ENCODE measurements around the gene ALDH1B1. TPM values are rescaled to one million over a fixed set of nuclear protein-coding genes. Genes with fewer than 3 reads are reported as not detected.
"Not testable (repeated sequence)": the region's sequence is repeated elsewhere in the genome, so short reads cannot be mapped to it uniquely, and the experiment has no call there.

Gene ALDH1B1
- total RNA-seq, 1 donor from 2014 or later: 18.8 TPM

GRCh38 chr9:38360839-38361472 is 31.5 kb upstream of the ALDH1B1 start:
- intact Hi-C loops (cut with micrococcal nuclease): loop anchor here (5.0 kb wide), 1 partner anchor 614 kb away; no protein-coding TSS in a partner anchor

DNA sequence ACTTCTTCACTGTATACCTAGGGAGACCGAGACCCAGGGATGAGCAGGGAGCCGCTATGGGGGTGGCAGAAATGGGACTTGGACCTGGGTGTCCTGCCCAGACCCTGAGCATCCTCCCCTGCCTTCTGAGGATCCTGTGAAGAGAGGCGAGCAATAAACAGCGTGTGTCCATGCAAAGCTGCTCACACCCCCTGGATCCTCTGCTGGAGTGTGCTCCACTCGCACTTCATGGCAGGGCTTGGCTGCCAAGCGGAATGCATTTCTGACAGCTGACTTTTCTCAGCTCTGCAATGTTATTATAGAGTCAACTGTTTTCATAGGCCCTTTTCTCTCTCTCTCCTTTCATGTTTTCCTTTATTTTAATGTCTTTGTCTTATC is 31.0 kb upstream of the ALDH1B1 start:
- intact Hi-C loops (cut with micrococcal nuclease): loop anchor here (5.0 kb wide), 1 partner anchor 614 kb away; no protein-coding TSS in a partner anchor

DNA sequence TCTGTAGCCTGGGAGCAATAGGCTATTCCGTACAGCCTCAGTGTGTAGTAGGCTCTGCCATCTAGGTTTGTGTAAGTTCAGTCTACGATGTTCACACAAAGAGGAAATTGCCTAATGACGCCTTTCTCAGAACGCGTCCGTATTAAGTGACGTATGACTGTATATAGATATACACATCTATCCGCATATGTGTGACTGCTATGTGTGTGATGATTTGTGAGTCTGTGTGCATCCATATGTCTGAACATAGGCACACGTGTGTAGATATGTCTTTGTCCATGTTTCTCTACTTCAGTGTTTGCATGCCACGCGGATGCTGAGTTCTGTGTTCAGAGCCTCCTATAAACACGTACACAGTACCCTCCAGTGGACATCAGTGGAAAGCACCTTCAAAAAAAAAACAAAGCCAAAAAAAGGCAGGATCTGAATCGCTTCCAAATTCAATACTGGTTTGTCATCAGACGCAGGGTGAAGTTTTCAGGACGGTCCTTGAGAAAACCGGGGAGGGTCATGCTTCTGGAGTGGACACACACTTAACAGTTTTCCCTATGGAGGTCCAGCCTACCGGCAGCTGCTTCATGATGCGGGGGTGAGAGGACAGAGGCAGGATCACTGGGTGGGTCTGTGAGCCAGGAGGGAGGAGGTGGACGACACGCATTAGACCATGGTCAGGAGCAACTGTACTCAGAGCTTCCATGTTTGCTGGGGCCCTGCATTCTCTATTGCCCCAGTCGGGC is 29.5 kb upstream of the ALDH1B1 start:
- intact Hi-C loops (cut with micrococcal nuclease): loop anchor here (5.0 kb wide), 1 partner anchor 616 kb away; no protein-coding TSS in a partner anchor

GRCh38 chr9:38363589-38363925 is 28.9 kb upstream of the ALDH1B1 start:
- intact Hi-C loops (cut with micrococcal nuclease): loop anchor here (5.0 kb wide), 1 partner anchor 616 kb away; no protein-coding TSS in a partner anchor

DNA sequence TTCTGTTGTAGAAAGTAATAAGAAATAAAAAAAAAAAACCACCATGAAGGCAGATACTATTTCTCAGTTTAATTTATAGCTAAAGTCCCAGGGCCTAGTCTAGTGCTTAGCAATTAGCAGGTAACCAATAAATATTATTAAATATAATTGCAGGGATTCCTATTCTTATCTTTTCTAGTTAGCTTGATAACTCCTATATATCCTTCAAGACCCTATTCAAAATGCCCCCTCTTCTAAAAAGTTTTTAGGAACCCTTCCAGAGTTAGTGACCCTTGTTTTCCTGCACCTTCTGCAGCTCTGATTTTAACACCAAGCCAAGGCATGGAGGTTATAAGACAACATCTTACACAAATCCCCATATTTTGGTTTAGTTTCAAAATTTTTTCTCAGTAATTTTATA is 24.6 kb upstream of the ALDH1B1 start:
- intact Hi-C loops (cut with micrococcal nuclease): no loop called here

DNA sequence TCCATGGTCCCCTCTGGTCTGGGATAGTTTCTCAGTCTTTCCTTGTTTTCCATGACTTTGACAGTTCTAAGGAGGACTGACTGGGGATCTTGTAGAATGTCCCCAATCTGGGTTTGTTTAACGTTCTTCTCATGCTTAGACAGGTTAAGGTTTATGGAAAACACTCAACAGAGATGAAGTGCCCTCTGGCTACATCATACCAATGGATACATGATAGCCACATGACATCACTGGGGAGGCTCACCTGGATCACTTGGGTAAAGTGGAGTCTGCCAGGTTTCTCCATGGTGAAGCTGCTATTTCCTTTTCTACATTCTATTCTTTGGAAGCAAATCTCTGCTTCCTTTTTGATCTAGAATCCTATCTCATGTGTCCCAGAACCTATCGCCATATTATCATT is 23.8 kb upstream of the ALDH1B1 start:
- intact Hi-C loops (cut with micrococcal nuclease): no loop called here

- intact Hi-C loops (cut with micrococcal nuclease): no loop called here
Measured at GRCh38 chr9:38370176-38370575, 22.3 kb upstream of the ALDH1B1 start.

DNA sequence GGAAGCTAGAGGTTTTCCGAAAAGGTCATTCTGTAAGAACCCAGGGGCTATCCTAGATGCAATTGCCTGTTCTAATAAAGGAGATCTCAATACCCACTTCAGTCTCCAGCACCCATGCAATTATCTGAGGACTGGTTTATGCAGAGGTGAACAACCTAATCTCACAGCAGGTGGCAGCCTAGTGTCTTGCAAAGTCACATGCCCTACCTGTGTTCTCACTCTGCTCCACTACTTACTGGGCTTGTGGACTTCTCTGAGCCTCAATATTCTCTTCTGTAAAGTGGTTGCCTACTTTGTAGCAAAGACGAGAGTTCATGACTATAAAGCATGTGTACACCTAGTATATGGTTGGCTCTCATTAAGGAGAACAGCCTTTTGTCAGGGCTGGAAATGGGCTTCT is 21.0 kb upstream of the ALDH1B1 start:
- intact Hi-C loops (cut with micrococcal nuclease): no loop called here

GRCh38 chr9:38372762-38373619 is 19.5 kb upstream of the ALDH1B1 start:
- intact Hi-C loops (cut with micrococcal nuclease): no loop called here

- intact Hi-C loops (cut with micrococcal nuclease): no loop called here
Measured at GRCh38 chr9:38373679-38374078, 18.8 kb upstream of the ALDH1B1 start.

- intact Hi-C loops (cut with micrococcal nuclease): no loop called here
Measured at GRCh38 chr9:38374847-38375571, 17.5 kb upstream of the ALDH1B1 start.

GRCh38 chr9:38375572-38375963 is 16.9 kb upstream of the ALDH1B1 start:
- intact Hi-C loops (cut with micrococcal nuclease): no loop called here

GRCh38 chr9:38376021-38376670 is 16.4 kb upstream of the ALDH1B1 start:
- intact Hi-C loops (cut with micrococcal nuclease): no loop called here

DNA sequence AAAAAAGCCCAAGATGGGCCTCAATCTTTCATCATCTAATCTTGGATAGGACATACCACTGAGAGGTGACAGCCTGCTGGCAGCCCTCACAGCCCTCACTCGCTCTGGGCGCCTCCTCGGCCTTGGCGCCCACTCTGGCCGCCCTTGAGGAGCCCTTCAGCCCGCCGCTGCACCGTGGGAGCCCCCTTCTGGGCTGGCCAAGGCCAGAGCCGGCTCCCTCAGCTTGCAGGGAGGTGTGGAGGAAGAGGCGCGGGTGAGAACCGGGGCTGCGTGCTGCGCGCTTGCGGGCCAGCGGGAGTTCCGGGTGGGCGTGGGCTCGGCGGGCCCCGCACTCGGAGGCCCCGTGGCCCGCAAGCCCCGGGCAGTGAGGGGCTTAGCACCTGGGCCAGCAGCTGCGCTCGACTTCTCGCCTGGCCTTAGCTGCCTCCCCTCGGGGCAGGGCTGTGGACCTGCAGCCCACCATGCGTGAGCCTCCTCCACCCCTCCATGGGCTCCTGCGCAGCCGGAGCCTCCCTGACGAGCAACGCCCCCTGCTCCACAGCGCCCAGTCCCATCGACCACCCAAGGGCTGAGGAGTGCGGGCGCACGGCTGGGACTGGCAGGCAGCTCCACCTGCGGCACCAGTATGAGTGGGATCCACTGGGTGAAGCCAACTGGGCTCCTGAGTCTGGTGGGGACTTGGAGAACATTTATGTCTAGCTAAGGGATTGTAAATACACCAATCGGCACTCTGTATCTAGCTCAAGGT is 15.0 kb upstream of the ALDH1B1 start:
- intact Hi-C loops (cut with micrococcal nuclease): not testable (repeated sequence)

DNA sequence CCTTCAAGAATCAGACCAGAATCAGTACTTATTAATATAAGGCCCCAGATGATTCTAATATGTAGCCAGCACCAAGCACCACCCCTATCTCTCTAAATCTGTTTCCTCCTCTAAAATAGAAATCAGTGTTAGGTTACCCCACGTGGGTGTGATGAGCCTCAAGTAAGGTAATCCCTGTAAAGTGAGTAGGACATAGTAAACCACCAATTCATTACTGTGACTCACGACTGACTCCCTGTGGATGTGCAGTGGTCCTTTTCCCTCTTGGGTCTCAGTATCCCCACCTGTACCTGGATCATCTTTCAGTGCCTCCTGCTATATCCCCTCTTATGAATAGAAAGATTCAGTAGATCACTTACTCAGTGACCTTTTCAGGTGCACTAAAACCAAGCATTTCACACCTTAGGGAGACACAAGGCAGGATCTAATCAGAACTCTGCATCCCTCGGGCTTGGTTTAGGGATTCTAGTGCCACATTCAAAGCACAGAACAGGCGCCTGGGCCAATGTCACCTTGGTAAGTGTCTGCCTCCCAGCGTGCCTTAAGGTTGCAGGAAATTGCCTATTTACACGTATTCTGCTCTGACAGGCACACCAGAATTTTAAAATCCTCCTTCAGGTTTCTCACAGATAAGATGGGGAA is 12.2 kb upstream of the ALDH1B1 start:
- intact Hi-C loops (cut with micrococcal nuclease): no loop called here

DNA sequence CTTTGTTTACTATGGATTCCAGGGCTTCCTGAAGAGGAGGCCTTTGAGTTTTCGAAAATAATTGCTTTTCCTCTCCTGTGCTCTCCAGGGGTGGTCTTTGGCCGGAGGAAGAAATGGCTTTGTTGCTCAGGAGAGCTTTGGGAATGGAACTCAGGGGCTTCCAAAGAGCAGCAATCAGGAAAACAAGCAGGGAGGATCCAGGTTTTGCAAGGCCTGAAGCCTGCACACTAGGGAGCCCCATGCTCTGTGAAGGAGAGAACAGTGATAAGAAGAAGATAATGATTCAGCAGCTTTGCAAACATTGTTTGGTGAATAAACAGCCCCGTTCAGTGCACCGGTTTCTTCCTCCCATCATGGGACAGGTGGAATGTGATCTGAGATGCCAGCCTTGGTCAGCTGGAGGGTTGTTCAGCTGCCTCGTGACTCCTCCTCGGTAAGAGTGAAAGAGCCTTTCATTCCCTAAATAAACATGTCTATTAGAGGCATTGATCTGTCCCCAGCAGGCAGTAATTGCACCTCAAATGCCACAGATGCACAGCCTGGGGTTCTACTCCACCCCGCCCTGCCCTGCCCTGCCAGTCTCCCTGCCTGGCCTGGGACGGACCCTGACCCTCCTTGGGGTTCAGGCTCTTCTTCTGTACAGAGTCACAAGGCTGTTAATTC is 11.5 kb upstream of the ALDH1B1 start:
- intact Hi-C loops (cut with micrococcal nuclease): no loop called here

- intact Hi-C loops (cut with micrococcal nuclease): no loop called here
Measured at GRCh38 chr9:38382141-38382540, 10.4 kb upstream of the ALDH1B1 start.

DNA sequence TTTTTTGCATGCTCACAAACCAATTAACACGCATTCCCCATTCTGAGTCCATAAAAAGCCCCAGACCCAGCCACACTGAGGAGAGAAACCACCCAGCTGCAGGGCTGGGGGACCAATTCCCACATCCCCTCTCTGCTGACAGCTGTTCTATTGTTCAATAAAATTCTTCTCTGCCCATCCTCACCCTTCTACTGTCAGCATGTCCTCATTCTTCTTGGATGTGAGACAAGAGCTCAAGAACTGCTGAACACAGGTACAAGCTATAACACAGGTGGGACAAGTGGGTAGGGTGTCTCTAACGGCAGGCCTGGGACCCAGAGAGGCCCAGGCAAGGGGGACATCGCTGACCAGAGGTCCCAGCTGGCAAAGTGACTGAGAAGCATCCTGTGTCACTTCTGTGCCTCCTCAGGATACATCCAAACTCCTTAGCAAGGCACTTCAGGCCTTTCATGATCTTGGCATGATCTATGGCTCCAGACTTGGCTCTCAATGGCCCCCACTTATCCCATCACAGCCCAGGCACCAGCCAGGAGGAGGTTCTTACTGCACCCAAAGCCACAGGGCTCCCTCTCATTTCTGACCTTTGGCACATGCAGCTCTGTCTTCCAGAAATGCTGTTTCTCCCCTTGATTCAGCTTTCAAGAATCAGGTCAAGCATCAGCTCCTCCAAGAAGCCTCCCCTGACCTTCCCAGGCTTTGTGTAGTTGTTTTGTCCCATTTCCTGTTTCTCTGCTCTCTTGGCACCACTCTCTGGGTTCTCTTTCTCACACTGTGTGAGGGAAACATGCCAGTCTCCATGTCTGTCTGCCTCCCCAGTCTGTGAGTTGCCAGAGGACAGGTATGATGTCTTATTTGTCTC is 7.3 kb upstream of the ALDH1B1 start:
- intact Hi-C loops (cut with micrococcal nuclease): no loop called here
